IMR-90 (cell line): ENCODE results near the gene GPR180. TPM values are rescaled to one million over a fixed set of nuclear protein-coding genes. Genes with fewer than 3 reads are reported as not detected.

Experiments used
- ATAC-seq: fragments of 200-7000 bp; cut with Tn5 transposase; 2 replicates; pipeline ENCODE4 v1.9.1; 2020; ENCODE audit warnings: low read depth, mild to moderate bottlenecking, moderate library complexity
- BruUV-seq: library from RNA; stranded (reverse); fragments of 400-500 nt; replicated peaks from 2 replicates; lab custom pipeline; 2021; lab: Mats Ljungman, UMichigan
- CTCF ChIA-PET: fragments of 300-600 bp; formaldehyde crosslinking; extraction: SDS; loops from one replicate; lab custom pipeline; 2021; ENCODE audit warnings: antibody characterized with exemption; lab: Yijun Ruan, JAX
- POLR2A ChIA-PET: fragments of 300-600 bp; sonication (Branson Sonifier 250); formaldehyde crosslinking; loops from one replicate; lab custom pipeline; 2022; ENCODE audit warnings: antibody characterized with exemption; ENCODE audit not compliant: unreplicated experiment; lab: Charles Lee
- DNase-seq: peaks from one replicate; pipeline ENCODE4 v3.0.0; 2013
- H2AFZ ChIP-seq: replicated peaks from 2 replicates; pipeline ENCODE3; 2013; ENCODE audit warnings: low read length, mild to moderate bottlenecking; ENCODE audit not compliant: poor library complexity
- H2AK5ac ChIP-seq: 2 replicates; pipeline ENCODE4 v1.6.1; 2013; ENCODE audit warnings: low read depth, low read length, inconsistent platforms
- H2AK9ac ChIP-seq: replicated peaks from 2 replicates; pipeline ENCODE3; 2013; ENCODE audit warnings: mild to moderate bottlenecking, low read depth, low read length, moderate library complexity; ENCODE audit not compliant: poor library complexity
- H2BK120ac ChIP-seq: 2 replicates; pipeline ENCODE4 v1.6.1; 2013; ENCODE audit warnings: low read depth, low read length, inconsistent platforms
- H2BK15ac ChIP-seq: 3 replicates; pipeline ENCODE4 v1.6.1; 2013; ENCODE audit warnings: low read depth, low read length, inconsistent platforms
- H2BK20ac ChIP-seq: 2 replicates; pipeline ENCODE4 v1.6.1; 2013; ENCODE audit warnings: low read depth, mild to moderate bottlenecking, inconsistent platforms, low read length, moderate library complexity
- H2BK5ac ChIP-seq: 2 replicates; pipeline ENCODE4 v1.6.1; 2013; ENCODE audit warnings: mild to moderate bottlenecking, low read depth, low read length, inconsistent platforms; ENCODE audit not compliant: poor library complexity, severe bottlenecking
- H3K14ac ChIP-seq: replicated peaks from 2 replicates; pipeline ENCODE4 v1.6.1; 2013; ENCODE audit warnings: low read depth, low read length, inconsistent platforms
- H3K18ac ChIP-seq: 2 replicates; pipeline ENCODE4 v1.6.1; 2013; ENCODE audit warnings: low read depth, low read length, control low read depth
- H3K23ac ChIP-seq: 2 replicates; pipeline ENCODE4 v1.6.1; 2013; ENCODE audit warnings: low read depth, low read length, inconsistent platforms
- H3K27ac ChIP-seq: 2 replicates; pipeline ENCODE4 v1.5.1; 2013; ENCODE audit warnings: mild to moderate bottlenecking, control low read depth, low read length; ENCODE audit not compliant: insufficient read depth
- H3K27me3 ChIP-seq: 2 replicates; pipeline ENCODE4 v1.6.1; 2013; ENCODE audit warnings: low read length; ENCODE audit not compliant: control insufficient read depth, insufficient read depth
- H3K36me3 ChIP-seq: 2 replicates; pipeline ENCODE4 v1.6.1; 2013; ENCODE audit warnings: low read length, mixed read lengths; ENCODE audit not compliant: control insufficient read depth, insufficient read depth
- H3K4ac ChIP-seq: 2 replicates; pipeline ENCODE4 v1.6.1; 2013; ENCODE audit warnings: low read depth, low read length, inconsistent platforms
- H3K4me1 ChIP-seq: 2 replicates; pipeline ENCODE4 v1.6.1; 2013; ENCODE audit warnings: low read length, mixed read lengths; ENCODE audit not compliant: control insufficient read depth, insufficient read depth
- H3K4me2 ChIP-seq: 2 replicates; pipeline ENCODE4 v1.6.1; 2013; ENCODE audit warnings: low read depth, mild to moderate bottlenecking, control low read depth, low read length, moderate library complexity
- H3K4me3 ChIP-seq: 2 replicates; pipeline ENCODE4 v1.5.1; 2013; ENCODE audit warnings: low read depth, mild to moderate bottlenecking, control low read depth, low read length, moderate library complexity; ENCODE audit not compliant: insufficient read depth
- H3K56ac ChIP-seq: 2 replicates; pipeline ENCODE4 v1.6.1; 2013; ENCODE audit warnings: low read length, inconsistent platforms; ENCODE audit not compliant: insufficient read depth; ENCODE audit errors: extremely low read depth
- H3K79me1 ChIP-seq, 2 experiments: 2 replicates each; pipeline ENCODE4 v1.6.1; 2013; ENCODE audit warnings: low read length in 2 of 2, inconsistent platforms in 1 of 2, low read depth in 1 of 2
- H3K9ac ChIP-seq: 2 replicates; pipeline ENCODE4 v1.6.1; 2013; ENCODE audit warnings: low read depth, low read length, control low read depth
- H3K9me1 ChIP-seq: 2 replicates; pipeline ENCODE4 v1.6.1; 2013; ENCODE audit warnings: low read length, inconsistent platforms; ENCODE audit not compliant: insufficient read depth
- H3K9me3 ChIP-seq: 2 replicates; pipeline ENCODE4 v1.6.1; 2013; ENCODE audit warnings: low read length; ENCODE audit not compliant: control insufficient read depth, insufficient read depth
- H4K20me1 ChIP-seq: 2 replicates; pipeline ENCODE4 v1.6.1; 2013; ENCODE audit warnings: low read length, inconsistent platforms; ENCODE audit not compliant: insufficient read depth
- H4K5ac ChIP-seq: 2 replicates; pipeline ENCODE4 v1.6.1; 2013; ENCODE audit warnings: mild to moderate bottlenecking, low read depth, low read length, control low read depth
- H4K8ac ChIP-seq, 2 experiments: 2 replicates each; pipeline ENCODE4 v1.6.1; 2013; ENCODE audit warnings: low read depth in 2 of 2, low read length in 2 of 2, control low read depth in 1 of 2, inconsistent platforms in 1 of 2
- H4K91ac ChIP-seq: 2 replicates; pipeline ENCODE4 v1.6.1; 2013; ENCODE audit warnings: low read depth, low read length, inconsistent platforms; ENCODE audit not compliant: insufficient read depth
- MAFK ChIP-seq: IDR thresholded peaks from 2 replicates; pipeline ENCODE4 v1.6.1; 2012; ENCODE audit warnings: low read depth, low read length, improper control_type of control experiment
- MAZ ChIP-seq: IDR thresholded peaks from 2 replicates; pipeline ENCODE4 v1.6.1; 2012; ENCODE audit warnings: low read depth, mild to moderate bottlenecking, low read length, improper control_type of control experiment, moderate library complexity, borderline replicate concordance
- SMC3 ChIP-seq: fragments of 150-350 bp; IDR thresholded peaks from 2 replicates; pipeline ENCODE4 v1.6.1; 2016; ENCODE audit warnings: low read depth, mild to moderate bottlenecking, antibody characterized with exemption, low read length, moderate library complexity
- WGBS, 2 experiments: methylation state at CpG; one replicate each; pipeline versions ENCODE4 v1.1.5 to v1.1.7; 2013; ENCODE audit warnings: missing lambda C conversion rate in 2 of 2; ENCODE audit not compliant: insufficient read length in 1 of 2; ENCODE audit errors: extremely low coverage in 2 of 2; 5-methylcytosine and 5-hydroxymethylcytosine counted together
- dilution Hi-C: fragments of 300-500 bp; cut with HindIII; formaldehyde crosslinking; loops from one replicate; pipeline ENCODE4 v1.14.3; 2018; ENCODE audit warnings: low sequenced_read_pairs; ENCODE audit not compliant: unreplicated experiment
- in situ Hi-C: fragments of 300-500 bp; cut with MboI; formaldehyde crosslinking; loops from 3 replicates; pipeline ENCODE4 v1.14.3; 2019; ENCODE audit warnings: low sequenced_read_pairs, inconsistent platforms, mixed read lengths
- intact Hi-C: fragments of 100-400 bp; cut with micrococcal nuclease; formaldehyde crosslinking; loops from 2 replicates; pipeline ENCODE4 v1.10.0; 2022
- polyA plus RNA-seq, 3 experiments: library from polyadenylated mRNA; depleted of rRNA; stranded (reverse); fragments of >200 nt; gene quantifications; 2 replicates each; pipeline ENCODE4 v1.2.3, GENCODE V29; 2012; ENCODE audit warnings: low replicate concordance in 1 of 3
- total RNA-seq: library from RNA; depleted of rRNA; stranded (reverse); fragments of >200 nt; gene quantifications from 2 replicates; pipeline ENCODE4 v1.2.3, GENCODE V29; 2012

GPR180 gene
- total and polyA plus RNA-seq, 2 of the 4 experiments (the other 2 are of a cell fraction) = 2.8 to 10.8 TPM

- Histone ChIP-seq H3K56ac (no peak overlapping the region), H3K18ac (no peak overlapping the region), H2BK15ac (no peak overlapping the region), H4K20me1 (no peaks in the 10 kb centered on the region), H2AK9ac (no peak overlapping the region), H3K9me1 (no peaks in the 10 kb centered on the region), H3K4me3 (no peak overlapping the region), H3K27me3 (no peaks in the 10 kb centered on the region), H3K27ac (no peak overlapping the region), H3K79me1 (no peaks in the 10 kb centered on the region), H3K23ac (no peak overlapping the region), H3K36me3 (0 out of 2 replicates have a peak, but pooled peaks cover 2% of the 10 kb centered on the region), H2BK120ac (no peak overlapping the region), H2AFZ (no peak overlapping the region), H3K14ac (no peak overlapping the region), H3K4ac (no peak overlapping the region), H4K8ac (no peak overlapping the region), H4K91ac (no peak overlapping the region), H3K9me3 (no peaks in the 10 kb centered on the region), H2BK20ac (no peak overlapping the region), H2BK5ac (no peak overlapping the region), H2AK5ac (no peak overlapping the region), H3K9ac (no peak overlapping the region), H3K4me1 (no peaks in the 10 kb centered on the region), H3K4me2 (no peak overlapping the region), H4K5ac (no peak overlapping the region)
- ChIA-PET POLR2A (no interaction called here), CTCF (no interaction called here)
- in situ Hi-C loops = no loop called here
- WGBS, 2 experiments = no CpG with 5 or more reads among the region's 2 CpGs
- no peak for DNase-seq
- no peak for TF ChIP-seq MAZ
- no peak for TF ChIP-seq SMC3
- no peak for TF ChIP-seq MAFK
- dilution Hi-C loops = no loop called here
- no peak for ATAC-seq
- intact Hi-C loops = no loop called here
- no TSS peak for BruUV-seq
Observed at GRCh38 chr13:94560116-94560515, 41.5 kb upstream of the GPR180 start.
